HEK293 (cell line): ENCODE data around the gene NOL6.

Experiments
- FEZF1 ChIP-seq: fragments of 450-650 bp; formaldehyde crosslinking; IDR thresholded peaks from 2 replicates; pipeline ENCODE4 v1.5.1; 2016; ENCODE audit warnings: missing biosample characterization, missing genetic modification characterization
- GFI1B ChIP-seq: fragments of 450-650 bp; formaldehyde crosslinking; IDR thresholded peaks from 2 replicates; pipeline ENCODE4 v1.5.1; 2016; ENCODE audit warnings: missing biosample characterization, missing genetic modification characterization
- GLIS2 ChIP-seq: fragments of 450-650 bp; formaldehyde crosslinking; IDR thresholded peaks from 2 replicates; pipeline ENCODE4 v1.5.1; 2016; ENCODE audit warnings: missing biosample characterization, missing genetic modification characterization
- KLF16 ChIP-seq: fragments of 450-650 bp; formaldehyde crosslinking; IDR thresholded peaks from 2 replicates; pipeline ENCODE4 v1.5.1; 2017; ENCODE audit warnings: missing biosample characterization, missing genetic modification characterization
- MYNN ChIP-seq: fragments of 450-650 bp; formaldehyde crosslinking; IDR thresholded peaks from 2 replicates; pipeline ENCODE4 v1.5.1; 2016; ENCODE audit warnings: missing biosample characterization, missing genetic modification characterization, borderline replicate concordance
- TRIM28 ChIP-seq: IDR thresholded peaks from 2 replicates; pipeline ENCODE4 v1.6.1; 2011; ENCODE audit warnings: low read length, control low read depth, borderline replicate concordance
- ZBTB48 ChIP-seq: fragments of 450-650 bp; formaldehyde crosslinking; IDR thresholded peaks from 2 replicates; pipeline ENCODE4 v1.5.1; 2016; ENCODE audit warnings: missing biosample characterization, missing genetic modification characterization
- ZBTB7A ChIP-seq: fragments of 450-650 bp; formaldehyde crosslinking; IDR thresholded peaks from 2 replicates; pipeline ENCODE4 v1.5.1; 2016; ENCODE audit warnings: low read depth, missing biosample characterization, missing genetic modification characterization
- ZIC2 ChIP-seq: fragments of 450-650 bp; formaldehyde crosslinking; IDR thresholded peaks from 2 replicates; pipeline ENCODE4 v1.5.1; 2016; ENCODE audit warnings: missing biosample characterization, missing genetic modification characterization
- ZNF114 ChIP-seq: fragments of 450-650 bp; formaldehyde crosslinking; IDR thresholded peaks from 2 replicates; pipeline ENCODE4 v1.5.0; 2017; ENCODE audit warnings: missing biosample characterization, missing genetic modification characterization
- ZNF132 ChIP-seq: fragments of 450-650 bp; formaldehyde crosslinking; IDR thresholded peaks from 2 replicates; pipeline ENCODE4 v1.5.1; 2017; ENCODE audit warnings: missing biosample characterization, missing genetic modification characterization, borderline replicate concordance
- ZNF223 ChIP-seq: fragments of 450-650 bp; formaldehyde crosslinking; IDR thresholded peaks from 2 replicates; pipeline ENCODE4 v1.5.1; 2016; ENCODE audit warnings: missing biosample characterization, missing genetic modification characterization
- ZNF23 ChIP-seq: fragments of 450-650 bp; formaldehyde crosslinking; IDR thresholded peaks from 2 replicates; pipeline ENCODE4 v1.5.1; 2016; ENCODE audit warnings: missing biosample characterization, missing genetic modification characterization, borderline replicate concordance
- ZNF416 ChIP-seq: fragments of 450-650 bp; formaldehyde crosslinking; IDR thresholded peaks from 2 replicates; pipeline ENCODE4 v1.5.1; 2016; ENCODE audit warnings: missing biosample characterization, missing genetic modification characterization
- ZNF423 ChIP-seq: fragments of 450-650 bp; formaldehyde crosslinking; IDR thresholded peaks from 2 replicates; pipeline ENCODE4 v1.5.1; 2016; ENCODE audit warnings: missing biosample characterization, missing genetic modification characterization
- ZNF426 ChIP-seq: fragments of 450-650 bp; formaldehyde crosslinking; IDR thresholded peaks from 2 replicates; pipeline ENCODE4 v1.5.1; 2017; ENCODE audit warnings: missing biosample characterization, missing genetic modification characterization, mild to moderate bottlenecking, inconsistent platforms, moderate library complexity
- ZNF433 ChIP-seq: fragments of 450-650 bp; formaldehyde crosslinking; IDR thresholded peaks from 2 replicates; pipeline ENCODE4 v1.5.1; 2016; ENCODE audit warnings: missing biosample characterization, missing genetic modification characterization, low read depth
- ZNF473 ChIP-seq: fragments of 450-650 bp; formaldehyde crosslinking; IDR thresholded peaks from 2 replicates; pipeline ENCODE4 v1.5.1; 2017; ENCODE audit warnings: missing biosample characterization, missing genetic modification characterization
- ZNF48 ChIP-seq: fragments of 450-650 bp; formaldehyde crosslinking; IDR thresholded peaks from 2 replicates; pipeline ENCODE4 v1.5.1; 2016; ENCODE audit warnings: missing biosample characterization, missing genetic modification characterization
- ZNF530 ChIP-seq: fragments of 450-650 bp; formaldehyde crosslinking; IDR thresholded peaks from 2 replicates; pipeline ENCODE4 v1.5.1; 2016; ENCODE audit warnings: low read depth, missing biosample characterization, missing genetic modification characterization
- ZNF544 ChIP-seq: fragments of 450-650 bp; formaldehyde crosslinking; IDR thresholded peaks from 2 replicates; pipeline ENCODE4 v1.5.0; 2017; ENCODE audit warnings: missing biosample characterization, missing genetic modification characterization
- ZNF624 ChIP-seq: fragments of 450-650 bp; formaldehyde crosslinking; IDR thresholded peaks from 2 replicates; pipeline ENCODE4 v1.5.1; 2017; ENCODE audit warnings: missing biosample characterization, missing genetic modification characterization
- ZNF670 ChIP-seq: fragments of 450-650 bp; formaldehyde crosslinking; IDR thresholded peaks from 2 replicates; pipeline ENCODE4 v1.5.1; 2016; ENCODE audit warnings: missing biosample characterization, missing genetic modification characterization, low read depth
- ZXDB ChIP-seq: fragments of 450-650 bp; formaldehyde crosslinking; IDR thresholded peaks from 2 replicates; pipeline ENCODE4 v1.5.1; 2016; ENCODE audit warnings: missing biosample characterization, missing genetic modification characterization
- TF ChIP-seq, protein P1 (sequence below): fragments of 450-650 bp; IDR thresholded peaks from 2 replicates; pipeline ENCODE4 v1.5.1; 2018; ENCODE audit warnings: missing biosample characterization, missing genetic modification characterization
- TF ChIP-seq, protein P2 (sequence below): fragments of 450-650 bp; formaldehyde crosslinking; IDR thresholded peaks from 2 replicates; pipeline ENCODE4 v1.5.1; 2016; ENCODE audit warnings: missing biosample characterization, missing genetic modification characterization
- TF ChIP-seq, protein P3 (sequence below): fragments of 450-650 bp; formaldehyde crosslinking; IDR thresholded peaks from 2 replicates; pipeline ENCODE4 v1.5.1; 2016; ENCODE audit warnings: missing biosample characterization, missing genetic modification characterization, low read depth
- TF ChIP-seq, protein P4 (sequence below): fragments of 450-650 bp; formaldehyde crosslinking; IDR thresholded peaks from 2 replicates; pipeline ENCODE4 v1.5.1; 2017; ENCODE audit warnings: missing biosample characterization, mild to moderate bottlenecking, missing genetic modification characterization, moderate library complexity
- TF ChIP-seq, protein P5 (sequence below): fragments of 450-650 bp; formaldehyde crosslinking; conservative IDR thresholded peaks from 2 replicates; pipeline ENCODE4 v1.5.1; 2016; ENCODE audit warnings: low read depth, missing biosample characterization, missing genetic modification characterization

The NOL6 gene

DNA sequence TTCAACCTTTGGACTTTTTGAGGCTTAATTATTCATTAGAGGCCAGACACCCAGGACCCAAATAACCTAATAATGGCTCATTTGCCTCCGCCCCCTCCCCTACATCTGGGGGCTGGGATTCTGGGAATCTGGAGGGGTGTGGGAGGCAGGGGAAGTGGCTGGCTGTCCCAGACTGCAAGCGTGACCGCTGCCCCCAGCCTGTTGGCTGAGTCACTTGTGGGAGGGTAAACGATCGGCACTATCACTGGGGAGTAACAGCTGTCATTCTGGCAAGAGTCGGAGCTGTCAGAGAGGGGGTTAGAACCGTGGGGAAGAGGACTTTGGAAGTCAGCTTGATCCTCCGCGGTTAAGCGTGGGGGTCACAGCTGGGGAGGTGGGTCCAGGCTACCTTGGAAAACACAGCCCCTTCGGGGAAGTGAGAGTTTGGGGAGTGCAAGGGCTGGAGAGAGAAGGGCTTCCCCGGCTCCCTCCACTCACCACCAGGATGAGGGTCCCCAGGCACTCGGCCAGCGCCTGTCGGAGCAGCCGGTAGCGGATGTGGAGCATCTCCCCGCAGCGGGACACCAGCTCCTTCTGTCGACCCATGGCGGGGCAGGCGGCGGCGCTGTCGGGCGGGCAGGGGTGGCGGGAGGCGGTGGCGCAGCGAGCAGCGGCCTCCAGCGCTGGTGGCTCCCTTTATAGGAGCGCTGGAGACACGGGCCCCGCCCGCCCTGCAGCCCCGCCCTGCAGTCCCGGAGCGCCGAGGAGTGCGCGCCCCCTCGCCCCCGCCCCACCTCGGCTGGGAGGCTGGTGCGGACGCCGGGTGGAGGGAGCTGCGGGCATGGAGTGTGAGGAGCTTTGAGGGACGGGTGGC, 26.6 kb downstream of the NOL6 start, which contains the start of gene AQP3 (continued):
- TF ChIP-seq, protein P1, sequence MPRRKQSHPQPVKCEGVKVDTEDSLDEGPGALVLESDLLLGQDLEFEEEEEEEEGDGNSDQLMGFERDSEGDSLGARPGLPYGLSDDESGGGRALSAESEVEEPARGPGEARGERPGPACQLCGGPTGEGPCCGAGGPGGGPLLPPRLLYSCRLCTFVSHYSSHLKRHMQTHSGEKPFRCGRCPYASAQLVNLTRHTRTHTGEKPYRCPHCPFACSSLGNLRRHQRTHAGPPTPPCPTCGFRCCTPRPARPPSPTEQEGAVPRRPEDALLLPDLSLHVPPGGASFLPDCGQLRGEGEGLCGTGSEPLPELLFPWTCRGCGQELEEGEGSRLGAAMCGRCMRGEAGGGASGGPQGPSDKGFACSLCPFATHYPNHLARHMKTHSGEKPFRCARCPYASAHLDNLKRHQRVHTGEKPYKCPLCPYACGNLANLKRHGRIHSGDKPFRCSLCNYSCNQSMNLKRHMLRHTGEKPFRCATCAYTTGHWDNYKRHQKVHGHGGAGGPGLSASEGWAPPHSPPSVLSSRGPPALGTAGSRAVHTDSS, result no peak
- TF ChIP-seq ZNF624 (tag by site-specific recombination) (no peak), ZNF132 (no peak), ZXDB (no peak), ZNF433 (tag by site-specific recombination) (no peak), FEZF1 (tag by site-specific recombination) (no peak), ZBTB48 (tag by site-specific recombination) (no peak), ZNF530 (tag by site-specific recombination) (no peak), GFI1B (tag by site-specific recombination) (no peak), ZNF426 (tag by site-specific recombination) (no peak), ZBTB7A (no peak), ZNF670 (no peak), ZNF544 (tag by site-specific recombination) (no peak), ZNF48 (no peak), ZNF416 (tag by site-specific recombination) (no peak), ZNF473 (no peak), ZNF23 (tag by site-specific recombination) (no peak), GLIS2 (tag by site-specific recombination) (peak; percentile 70; the same call in 1 of the 2 replicates), KLF16 (tag by site-specific recombination) (no peak), ZIC2 (peak; percentile 67), ZNF114 (no peak), MYNN (tag by site-specific recombination) (no peak), ZNF423 (tag by site-specific recombination) (no peak), ZNF223 (tag by site-specific recombination) (no peak), TRIM28 (no peak)
- TF ChIP-seq, protein P2, sequence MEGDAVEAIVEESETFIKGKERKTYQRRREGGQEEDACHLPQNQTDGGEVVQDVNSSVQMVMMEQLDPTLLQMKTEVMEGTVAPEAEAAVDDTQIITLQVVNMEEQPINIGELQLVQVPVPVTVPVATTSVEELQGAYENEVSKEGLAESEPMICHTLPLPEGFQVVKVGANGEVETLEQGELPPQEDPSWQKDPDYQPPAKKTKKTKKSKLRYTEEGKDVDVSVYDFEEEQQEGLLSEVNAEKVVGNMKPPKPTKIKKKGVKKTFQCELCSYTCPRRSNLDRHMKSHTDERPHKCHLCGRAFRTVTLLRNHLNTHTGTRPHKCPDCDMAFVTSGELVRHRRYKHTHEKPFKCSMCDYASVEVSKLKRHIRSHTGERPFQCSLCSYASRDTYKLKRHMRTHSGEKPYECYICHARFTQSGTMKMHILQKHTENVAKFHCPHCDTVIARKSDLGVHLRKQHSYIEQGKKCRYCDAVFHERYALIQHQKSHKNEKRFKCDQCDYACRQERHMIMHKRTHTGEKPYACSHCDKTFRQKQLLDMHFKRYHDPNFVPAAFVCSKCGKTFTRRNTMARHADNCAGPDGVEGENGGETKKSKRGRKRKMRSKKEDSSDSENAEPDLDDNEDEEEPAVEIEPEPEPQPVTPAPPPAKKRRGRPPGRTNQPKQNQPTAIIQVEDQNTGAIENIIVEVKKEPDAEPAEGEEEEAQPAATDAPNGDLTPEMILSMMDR (tag by site-specific recombination), result peak; percentile 59
- TF ChIP-seq, protein P3, sequence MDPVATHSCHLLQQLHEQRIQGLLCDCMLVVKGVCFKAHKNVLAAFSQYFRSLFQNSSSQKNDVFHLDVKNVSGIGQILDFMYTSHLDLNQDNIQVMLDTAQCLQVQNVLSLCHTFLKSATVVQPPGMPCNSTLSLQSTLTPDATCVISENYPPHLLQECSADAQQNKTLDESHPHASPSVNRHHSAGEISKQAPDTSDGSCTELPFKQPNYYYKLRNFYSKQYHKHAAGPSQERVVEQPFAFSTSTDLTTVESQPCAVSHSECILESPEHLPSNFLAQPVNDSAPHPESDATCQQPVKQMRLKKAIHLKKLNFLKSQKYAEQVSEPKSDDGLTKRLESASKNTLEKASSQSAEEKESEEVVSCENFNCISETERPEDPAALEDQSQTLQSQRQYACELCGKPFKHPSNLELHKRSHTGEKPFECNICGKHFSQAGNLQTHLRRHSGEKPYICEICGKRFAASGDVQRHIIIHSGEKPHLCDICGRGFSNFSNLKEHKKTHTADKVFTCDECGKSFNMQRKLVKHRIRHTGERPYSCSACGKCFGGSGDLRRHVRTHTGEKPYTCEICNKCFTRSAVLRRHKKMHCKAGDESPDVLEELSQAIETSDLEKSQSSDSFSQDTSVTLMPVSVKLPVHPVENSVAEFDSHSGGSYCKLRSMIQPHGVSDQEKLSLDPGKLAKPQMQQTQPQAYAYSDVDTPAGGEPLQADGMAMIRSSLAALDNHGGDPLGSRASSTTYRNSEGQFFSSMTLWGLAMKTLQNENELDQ (tag by site-specific recombination), result no peak
- TF ChIP-seq, protein P4, sequence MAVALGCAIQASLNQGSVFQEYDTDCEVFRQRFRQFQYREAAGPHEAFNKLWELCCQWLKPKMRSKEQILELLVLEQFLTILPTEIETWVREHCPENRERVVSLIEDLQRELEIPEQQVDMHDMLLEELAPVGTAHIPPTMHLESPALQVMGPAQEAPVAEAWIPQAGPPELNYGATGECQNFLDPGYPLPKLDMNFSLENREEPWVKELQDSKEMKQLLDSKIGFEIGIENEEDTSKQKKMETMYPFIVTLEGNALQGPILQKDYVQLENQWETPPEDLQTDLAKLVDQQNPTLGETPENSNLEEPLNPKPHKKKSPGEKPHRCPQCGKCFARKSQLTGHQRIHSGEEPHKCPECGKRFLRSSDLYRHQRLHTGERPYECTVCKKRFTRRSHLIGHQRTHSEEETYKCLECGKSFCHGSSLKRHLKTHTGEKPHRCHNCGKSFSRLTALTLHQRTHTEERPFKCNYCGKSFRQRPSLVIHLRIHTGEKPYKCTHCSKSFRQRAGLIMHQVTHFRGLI (tag by site-specific recombination), result no peak
- TF ChIP-seq, protein P5, sequence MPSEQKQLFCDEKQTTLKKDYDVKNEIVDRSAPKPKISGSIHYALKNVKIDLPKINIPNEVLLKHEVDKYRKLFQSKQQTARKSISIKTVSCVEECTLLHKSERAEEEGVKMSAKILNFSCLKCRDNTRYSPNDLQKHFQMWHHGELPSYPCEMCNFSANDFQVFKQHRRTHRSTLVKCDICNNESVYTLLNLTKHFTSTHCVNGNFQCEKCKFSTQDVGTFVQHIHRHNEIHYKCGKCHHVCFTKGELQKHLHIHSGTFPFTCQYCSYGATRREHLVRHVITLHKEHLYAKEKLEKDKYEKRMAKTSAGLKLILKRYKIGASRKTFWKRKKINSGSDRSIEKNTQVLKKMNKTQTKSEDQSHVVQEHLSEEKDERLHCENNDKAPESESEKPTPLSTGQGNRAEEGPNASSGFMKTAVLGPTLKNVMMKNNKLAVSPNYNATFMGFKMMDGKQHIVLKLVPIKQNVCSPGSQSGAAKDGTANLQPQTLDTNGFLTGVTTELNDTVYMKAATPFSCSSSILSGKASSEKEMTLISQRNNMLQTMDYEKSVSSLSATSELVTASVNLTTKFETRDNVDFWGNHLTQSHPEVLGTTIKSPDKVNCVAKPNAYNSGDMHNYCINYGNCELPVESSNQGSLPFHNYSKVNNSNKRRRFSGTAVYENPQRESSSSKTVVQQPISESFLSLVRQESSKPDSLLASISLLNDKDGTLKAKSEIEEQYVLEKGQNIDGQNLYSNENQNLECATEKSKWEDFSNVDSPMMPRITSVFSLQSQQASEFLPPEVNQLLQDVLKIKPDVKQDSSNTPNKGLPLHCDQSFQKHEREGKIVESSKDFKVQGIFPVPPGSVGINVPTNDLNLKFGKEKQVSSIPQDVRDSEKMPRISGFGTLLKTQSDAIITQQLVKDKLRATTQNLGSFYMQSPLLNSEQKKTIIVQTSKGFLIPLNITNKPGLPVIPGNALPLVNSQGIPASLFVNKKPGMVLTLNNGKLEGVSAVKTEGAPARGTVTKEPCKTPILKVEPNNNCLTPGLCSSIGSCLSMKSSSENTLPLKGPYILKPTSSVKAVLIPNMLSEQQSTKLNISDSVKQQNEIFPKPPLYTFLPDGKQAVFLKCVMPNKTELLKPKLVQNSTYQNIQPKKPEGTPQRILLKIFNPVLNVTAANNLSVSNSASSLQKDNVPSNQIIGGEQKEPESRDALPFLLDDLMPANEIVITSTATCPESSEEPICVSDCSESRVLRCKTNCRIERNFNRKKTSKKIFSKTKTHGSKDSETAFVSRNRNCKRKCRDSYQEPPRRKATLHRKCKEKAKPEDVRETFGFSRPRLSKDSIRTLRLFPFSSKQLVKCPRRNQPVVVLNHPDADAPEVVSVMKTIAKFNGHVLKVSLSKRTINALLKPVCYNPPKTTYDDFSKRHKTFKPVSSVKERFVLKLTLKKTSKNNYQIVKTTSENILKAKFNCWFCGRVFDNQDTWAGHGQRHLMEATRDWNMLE (tag by site-specific recombination), result no peak
